M059J (cell line): ENCODE measurements around the gene TRDN. TPM values are rescaled to one million over a fixed set of nuclear protein-coding genes. Genes with fewer than 3 reads are reported as not detected.
A peak's percentile ranks its signal among the peaks of the same experiment; 100 is the strongest.
"Not testable (repeated sequence)": the region's sequence is repeated elsewhere in the genome, so short reads cannot be mapped to it uniquely, and the experiment has no call there.

Experiments used
- DNase-seq: peaks from one replicate; pipeline ENCODE4 v3.0.0-alpha.2; 2012; ENCODE audit warnings: low read depth
- total RNA-seq: library from RNA; depleted of rRNA; stranded (reverse); fragments of >200 nt; shearing (Covaris generic); gene quantifications from 2 replicates; pipeline ENCODE4 v1.2.3, GENCODE V29; 2014

Gene TRDN
- total RNA-seq, 1 experiment from 2014 or later: 0.05 TPM

GRCh38 chr6:123508290-123508689 lies 128.5 kb downstream of the TRDN start:
- DNase-seq: no peak

GRCh38 chr6:123507582-123507981 lies 129.2 kb downstream of the TRDN start:
- DNase-seq: no peak

GRCh38 chr6:123503619-123504018 lies 133.1 kb downstream of the TRDN start:
- no peak for DNase-seq

- DNase-seq: no peak
Observed at GRCh38 chr6:123497025-123497424, 139.7 kb downstream of the TRDN start.

DNA sequence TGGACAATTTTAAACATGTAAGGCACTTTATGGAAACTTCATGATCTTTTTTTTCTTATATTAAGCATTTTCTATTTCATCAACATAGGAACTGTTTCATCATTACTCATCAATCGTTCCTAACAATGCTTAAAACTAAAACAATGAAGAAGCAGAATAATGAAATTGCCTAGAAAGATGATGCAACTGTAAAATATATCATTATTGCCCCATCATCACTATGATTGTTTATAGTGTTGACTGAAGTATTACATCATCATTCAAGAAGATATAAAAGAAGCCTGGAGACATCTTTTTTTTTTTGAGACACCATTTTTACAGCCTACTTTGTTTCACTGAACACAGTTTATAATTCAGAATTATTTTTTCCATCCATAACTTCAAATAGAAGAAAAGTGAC lies 147.2 kb downstream of the TRDN start:
- no peak for DNase-seq

DNA sequence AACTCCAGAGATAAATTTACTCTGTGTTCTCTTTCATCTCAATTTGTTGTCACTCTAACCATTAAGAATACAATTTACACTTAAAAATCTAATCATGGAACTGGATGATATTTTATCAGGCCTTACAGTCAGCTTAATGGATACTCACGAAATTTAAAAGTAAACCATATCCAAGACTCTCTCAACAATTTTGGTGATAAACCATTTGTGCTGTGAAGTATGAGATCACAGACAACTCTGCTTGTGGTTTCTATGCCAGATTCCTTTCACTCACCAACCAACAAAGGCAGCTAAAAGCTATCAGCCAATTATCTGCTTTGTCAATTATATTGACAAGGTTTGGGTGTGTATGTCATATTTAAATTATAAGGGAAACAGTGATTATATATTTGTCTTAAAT lies 155.8 kb downstream of the TRDN start:
- DNase-seq: no peak

GRCh38 chr6:123472025-123472702 lies 164.6 kb downstream of the TRDN start:
- not testable (repeated sequence) for DNase-seq

GRCh38 chr6:123467392-123467791 lies 169.4 kb downstream of the TRDN start:
- DNase-seq: peak; percentile 33

DNA sequence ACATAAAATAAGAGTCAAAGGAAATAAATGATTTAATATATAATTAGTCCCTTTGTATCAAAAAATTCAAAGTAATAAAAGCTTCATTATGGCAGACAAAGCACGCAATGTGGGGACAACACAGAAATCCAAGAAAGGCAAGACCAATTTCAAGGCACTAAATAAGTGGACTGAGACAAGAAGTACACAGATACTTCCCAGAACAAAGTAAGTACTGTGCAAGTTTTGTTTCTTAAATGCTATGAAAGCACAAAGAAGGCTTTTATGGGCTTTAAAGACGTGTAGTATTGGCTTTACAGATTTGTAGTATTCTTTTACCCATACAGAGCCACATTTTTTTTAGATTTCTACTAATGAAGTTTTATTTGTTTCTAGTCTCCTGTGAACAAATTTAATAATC lies 174.6 kb downstream of the TRDN start:
- no peak for DNase-seq

GRCh38 chr6:123458218-123458617 lies 178.5 kb downstream of the TRDN start:
- DNase-seq: no peak

DNA sequence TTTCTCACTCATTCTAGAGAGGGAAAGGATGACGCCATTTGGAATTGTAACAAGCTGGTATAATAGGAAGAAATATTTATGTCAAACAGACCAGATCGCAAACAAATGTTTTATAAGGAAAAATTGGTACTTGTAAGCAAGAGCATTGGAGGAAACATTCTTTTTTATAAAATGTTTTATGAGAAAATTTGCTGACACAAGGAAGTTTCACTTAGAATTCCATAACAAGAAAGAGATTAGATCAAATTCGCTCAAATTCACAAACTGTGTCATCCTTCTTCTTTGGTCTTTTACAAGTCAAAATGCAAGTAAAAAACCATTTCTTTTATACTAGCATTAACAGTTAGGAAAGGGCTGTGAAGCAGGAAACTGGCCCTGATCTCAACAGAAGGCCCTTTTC lies 179.9 kb downstream of the TRDN start:
- DNase-seq: no peak

DNA sequence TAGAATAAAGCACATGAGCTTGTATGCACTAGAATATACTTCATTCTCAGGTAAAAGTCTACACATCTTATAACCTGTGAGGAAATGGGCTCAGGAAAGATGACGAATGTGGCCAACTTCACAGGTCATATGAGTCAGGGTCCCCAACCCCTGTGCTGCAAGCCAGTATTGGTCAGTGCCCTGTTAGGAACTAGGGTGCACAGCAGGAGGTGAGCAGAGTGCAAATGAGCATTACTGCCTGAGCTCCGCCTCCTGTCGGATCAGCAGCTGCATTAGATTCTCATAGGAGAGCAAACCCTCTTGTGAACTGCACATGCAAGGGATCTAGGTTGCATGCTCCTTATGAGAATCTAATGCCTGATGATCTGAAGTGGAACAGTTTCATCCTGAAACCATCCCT lies 182.3 kb downstream of the TRDN start:
- no peak for DNase-seq

- peak; percentile 22 for DNase-seq
Observed at GRCh38 chr6:123453071-123453470, 183.7 kb downstream of the TRDN start.

GRCh38 chr6:123448306-123448884 lies 188.4 kb downstream of the TRDN start:
- DNase-seq: peak; percentile 16

- no peak for DNase-seq
Observed at GRCh38 chr6:123447315-123447937, 189.3 kb downstream of the TRDN start.

DNA sequence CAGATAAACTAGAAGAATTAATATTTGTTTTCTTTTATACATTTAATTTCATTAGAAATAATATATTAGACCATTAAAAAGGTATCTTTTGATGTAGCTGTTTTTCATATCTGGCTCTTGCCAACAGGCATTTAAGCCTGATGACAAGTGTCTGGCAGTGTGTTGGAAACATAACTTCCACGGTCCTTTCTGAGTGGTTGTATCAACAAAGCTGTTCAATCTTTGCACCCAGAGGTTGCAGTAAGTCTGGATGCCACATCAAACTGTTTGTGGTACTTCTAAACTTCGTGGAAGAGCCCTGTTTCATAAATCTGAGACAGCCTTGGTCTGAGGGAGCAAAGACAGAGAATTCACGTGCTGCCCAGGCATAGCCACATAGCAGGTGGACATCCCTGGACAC lies 197.4 kb downstream of the TRDN start:
- no peak for DNase-seq

GRCh38 chr6:123434186-123434585 lies 202.6 kb downstream of the TRDN start:
- no peak for DNase-seq

DNA sequence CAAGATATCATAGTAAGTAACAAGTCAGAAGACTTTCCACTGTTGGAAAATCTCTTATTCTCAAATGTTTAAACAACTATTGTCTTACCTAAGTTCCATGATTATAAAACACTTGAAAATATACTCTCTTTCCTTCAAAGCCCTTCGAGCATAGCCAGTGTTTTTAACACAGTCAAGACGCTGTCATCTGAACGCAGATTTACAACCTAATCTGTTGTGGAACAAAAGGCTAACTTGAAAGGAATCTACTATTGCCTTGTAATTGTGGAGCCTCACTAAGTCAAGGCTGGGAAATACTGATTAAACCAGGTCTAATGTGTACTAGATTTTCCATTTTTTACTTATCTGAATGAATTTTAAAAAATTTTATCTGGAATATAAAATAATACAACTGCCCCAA lies 205.8 kb downstream of the TRDN start:
- no peak for DNase-seq

DNA sequence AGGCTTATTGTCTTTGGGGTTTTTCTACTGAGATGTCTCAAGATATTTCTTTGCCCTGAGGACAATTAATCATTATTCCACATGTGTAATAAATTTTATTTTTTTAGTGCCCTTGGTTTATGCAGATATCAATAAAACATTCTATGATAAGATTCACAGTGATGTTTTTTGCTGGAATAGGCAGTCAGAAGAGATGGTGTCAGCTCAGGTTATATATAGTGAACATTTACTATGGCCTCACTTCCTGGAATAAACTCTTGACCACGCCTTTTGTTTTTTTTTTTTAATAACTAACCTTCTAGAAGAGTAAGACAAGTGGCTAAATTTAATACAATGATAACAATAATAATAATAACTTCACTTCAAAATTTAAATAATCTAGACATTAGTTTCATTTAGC lies 209.7 kb downstream of the TRDN start:
- no peak for DNase-seq

GRCh38 chr6:123423130-123423529 lies 213.6 kb downstream of the TRDN start:
- DNase-seq: no peak

- DNase-seq: no peak
Observed at GRCh38 chr6:123420512-123420911, 216.2 kb downstream of the TRDN start.

- DNase-seq: no peak
Observed at GRCh38 chr6:123418071-123418470, 218.7 kb downstream of the TRDN start.

DNA sequence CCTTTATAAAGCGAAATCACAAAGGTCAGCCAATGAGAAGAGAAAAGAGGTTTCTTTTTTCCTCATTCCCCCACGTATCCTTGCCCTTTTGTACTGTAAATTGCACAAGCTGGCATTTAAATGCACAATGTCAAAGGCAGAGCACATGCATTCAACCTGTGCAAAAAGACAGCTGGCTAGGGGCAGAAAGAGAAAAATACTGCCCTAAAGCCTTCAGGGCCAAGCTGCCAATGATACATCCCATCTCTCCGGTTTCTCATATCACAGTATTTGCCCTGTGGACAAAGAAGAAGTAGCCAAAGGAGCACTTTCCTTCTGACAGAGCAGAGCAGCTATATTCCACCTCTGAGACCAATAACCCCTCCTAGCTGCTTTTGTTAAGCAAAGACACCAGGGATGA lies 219.2 kb downstream of the TRDN start:
- DNase-seq: no peak
